AG04450 (cell line): Measurements from ENCODE around the gene MARK2. TPM values are rescaled to one million over a fixed set of nuclear protein-coding genes. Genes with fewer than 3 reads are reported as not detected.
A peak's percentile ranks its signal among the peaks of the same experiment; 100 is the strongest.

Experiments
- CTCF ChIA-PET: fragments of 300-600, 350-600 bp; formaldehyde crosslinking; extraction: SDS; loops from one replicate; lab custom pipeline; 2022; ENCODE audit warnings: antibody characterized with exemption, inconsistent platforms; lab: Charles Lee
- POLR2A ChIA-PET: fragments of 350-600 bp; formaldehyde crosslinking; extraction: SDS; loops from one replicate; lab custom pipeline; 2021; ENCODE audit warnings: antibody characterized with exemption, inconsistent platforms; lab: Yijun Ruan, JAX
- DNase-seq: peaks from one replicate; pipeline ENCODE4 v3.0.0-alpha.2; 2011; ENCODE audit warnings: low read depth, low spot score
- H3K27ac ChIP-seq: one replicate; pipeline ENCODE4 v1.5.1; 2012; ENCODE audit warnings: low read depth, low read length, control low read depth
- H3K27me3 ChIP-seq: one replicate; pipeline ENCODE4 v1.6.0; 2012; ENCODE audit warnings: low read length; ENCODE audit not compliant: control insufficient read depth, insufficient read depth
- H3K4me3 ChIP-seq: 2 replicates; pipeline ENCODE4 v1.5.1; 2011; ENCODE audit warnings: mild to moderate bottlenecking, low read depth, low read length, control low read depth
- H3K9me3 ChIP-seq: 2 replicates; pipeline ENCODE4 v1.5.1; 2012; ENCODE audit warnings: low read length; ENCODE audit not compliant: control insufficient read depth, insufficient read depth
- polyA plus RNA-seq: library from polyadenylated mRNA; depleted of rRNA; stranded (reverse); fragments of >200 nt; gene quantifications from 2 replicates; pipeline ENCODE4 v1.2.3, GENCODE V29; 2011
- TF ChIP-seq, protein P1 (sequence below): IDR thresholded peaks from 2 replicates; pipeline ENCODE4 v1.5.1; 2011; ENCODE audit warnings: low read depth, low read length, control low read depth, inconsistent platforms

MARK2 gene
- polyA plus RNA-seq, 1 experiment = 16.5 TPM

DNA sequence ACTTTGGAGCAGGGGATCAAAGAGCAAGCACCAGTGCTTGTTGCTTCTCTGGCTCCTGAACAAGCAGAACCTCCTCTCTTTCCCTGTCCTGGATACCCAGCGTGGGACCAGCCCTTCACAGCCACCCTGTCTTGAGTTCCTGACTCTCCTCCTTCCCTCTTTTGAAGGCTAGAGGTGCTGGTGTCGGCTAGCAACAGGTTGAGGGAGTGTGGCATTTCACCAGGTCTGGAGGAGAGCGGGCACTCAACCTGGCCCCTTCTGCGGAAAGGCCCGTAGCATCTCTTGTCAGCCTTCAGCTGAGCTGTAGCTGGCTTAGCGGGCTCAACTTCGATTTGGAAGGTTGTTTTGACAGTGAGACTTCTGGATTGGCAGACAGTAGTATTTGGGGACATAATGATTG lies 51.5 kb downstream of the MARK2 start:
- Histone ChIP-seq H3K4me3 (no peak overlapping the region), H3K9me3 (no peaks in the 10 kb centered on the region), H3K27me3 (no peaks in the 10 kb centered on the region), H3K27ac (no peak overlapping the region)
- POLR2A ChIA-PET = no interaction called here
- CTCF ChIA-PET = no interaction called here
- no peak for DNase-seq
- TF ChIP-seq, protein P1, sequence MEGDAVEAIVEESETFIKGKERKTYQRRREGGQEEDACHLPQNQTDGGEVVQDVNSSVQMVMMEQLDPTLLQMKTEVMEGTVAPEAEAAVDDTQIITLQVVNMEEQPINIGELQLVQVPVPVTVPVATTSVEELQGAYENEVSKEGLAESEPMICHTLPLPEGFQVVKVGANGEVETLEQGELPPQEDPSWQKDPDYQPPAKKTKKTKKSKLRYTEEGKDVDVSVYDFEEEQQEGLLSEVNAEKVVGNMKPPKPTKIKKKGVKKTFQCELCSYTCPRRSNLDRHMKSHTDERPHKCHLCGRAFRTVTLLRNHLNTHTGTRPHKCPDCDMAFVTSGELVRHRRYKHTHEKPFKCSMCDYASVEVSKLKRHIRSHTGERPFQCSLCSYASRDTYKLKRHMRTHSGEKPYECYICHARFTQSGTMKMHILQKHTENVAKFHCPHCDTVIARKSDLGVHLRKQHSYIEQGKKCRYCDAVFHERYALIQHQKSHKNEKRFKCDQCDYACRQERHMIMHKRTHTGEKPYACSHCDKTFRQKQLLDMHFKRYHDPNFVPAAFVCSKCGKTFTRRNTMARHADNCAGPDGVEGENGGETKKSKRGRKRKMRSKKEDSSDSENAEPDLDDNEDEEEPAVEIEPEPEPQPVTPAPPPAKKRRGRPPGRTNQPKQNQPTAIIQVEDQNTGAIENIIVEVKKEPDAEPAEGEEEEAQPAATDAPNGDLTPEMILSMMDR = no peak

DNA sequence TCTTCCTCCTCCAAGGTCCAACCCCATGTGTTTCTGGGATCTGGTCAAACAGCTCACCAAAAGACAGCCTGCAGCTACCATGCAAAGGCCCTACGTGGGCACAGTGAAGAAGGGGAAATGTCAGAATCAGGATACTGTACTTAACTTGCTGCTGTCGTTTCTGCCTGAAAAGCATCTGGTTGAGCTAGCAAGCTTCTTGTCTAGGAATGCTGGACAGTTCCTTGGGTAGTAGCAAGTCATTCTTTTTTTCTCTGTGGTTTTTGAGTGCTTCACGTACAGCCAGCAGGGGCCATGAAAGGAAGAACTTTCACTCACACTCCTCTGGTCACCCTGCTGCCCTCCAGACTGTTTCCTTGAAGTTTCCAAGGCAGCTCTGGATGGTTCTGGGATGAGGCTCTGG lies 53.3 kb downstream of the MARK2 start:
- Histone ChIP-seq H3K27ac (peak overlapping the region; percentile 21), H3K4me3 (no peak overlapping the region), H3K9me3 (no peaks in the 10 kb centered on the region), H3K27me3 (no peaks in the 10 kb centered on the region)
- CTCF ChIA-PET = interaction anchor here (0.6 kb wide), 1 partner anchor 58 kb away, joined by 4 read pairs; no protein-coding TSS in a partner anchor
- no peak for DNase-seq
- POLR2A ChIA-PET = interaction anchor here (0.6 kb wide), 1 partner anchor 79 kb away, joined by 7 read pairs; no protein-coding TSS in a partner anchor
- TF ChIP-seq, protein P1 = no peak

DNA sequence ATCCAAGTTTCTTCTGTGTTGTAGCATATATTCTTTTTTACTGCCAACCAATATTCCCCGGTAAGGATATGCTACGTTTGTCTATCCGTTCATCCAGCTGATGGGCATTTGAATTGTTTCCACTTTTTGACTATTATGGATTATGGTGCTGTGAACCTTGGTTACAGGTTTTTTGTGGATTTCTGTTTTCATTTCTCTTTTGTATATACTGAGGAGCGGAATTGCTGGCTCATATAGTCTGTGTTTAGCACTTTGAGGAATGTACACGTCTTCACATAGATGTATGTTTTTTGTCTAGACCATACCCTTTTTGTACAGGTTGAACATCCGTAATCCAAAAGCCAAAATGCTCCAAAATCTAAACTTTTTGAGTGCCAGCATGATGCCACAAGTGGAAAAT lies 54.4 kb downstream of the MARK2 start:
- no peaks in the 10 kb centered on the region for H3K9me3 ChIP-seq
- TF ChIP-seq, protein P1 = no peak
- POLR2A ChIA-PET = interaction anchor here (0.7 kb wide), 1 partner anchor 177 kb away, joined by 3 read pairs; no protein-coding TSS in a partner anchor
- H3K4me3 ChIP-seq = no peak overlapping the region
- no peak for DNase-seq
- no peak overlapping the region for H3K27ac ChIP-seq
- H3K27me3 ChIP-seq = no peaks in the 10 kb centered on the region
- CTCF ChIA-PET = no interaction called here

DNA sequence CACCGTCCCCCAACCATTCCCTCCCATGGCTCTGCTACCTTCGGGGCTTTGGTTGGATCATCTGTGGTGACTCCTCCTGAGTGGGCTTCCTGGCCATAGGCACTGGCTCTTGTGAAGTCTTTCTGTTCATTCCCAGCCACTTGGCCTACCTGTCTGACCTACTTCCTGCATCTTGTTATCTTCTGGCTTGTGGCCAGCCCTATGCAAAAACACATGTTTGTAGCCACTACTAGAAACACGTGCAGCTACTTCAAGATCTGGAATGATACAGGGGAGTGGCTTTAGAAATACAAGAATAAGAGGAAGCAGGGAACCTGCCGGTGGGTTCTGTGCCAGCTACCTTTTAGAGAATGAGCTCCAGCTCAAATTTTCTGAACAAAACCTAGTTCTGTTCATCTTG lies 57.2 kb downstream of the MARK2 start:
- Histone ChIP-seq H3K9me3 (no peaks in the 10 kb centered on the region), H3K27me3 (no peaks in the 10 kb centered on the region), H3K4me3 (no peak overlapping the region), H3K27ac (no peak overlapping the region)
- TF ChIP-seq, protein P1 = no peak
- ChIA-PET POLR2A (no interaction called here), CTCF (interaction anchor here (0.6 kb wide), 1 partner anchor 58 kb away, joined by 5 read pairs; no protein-coding TSS in a partner anchor)
- no peak for DNase-seq

DNA sequence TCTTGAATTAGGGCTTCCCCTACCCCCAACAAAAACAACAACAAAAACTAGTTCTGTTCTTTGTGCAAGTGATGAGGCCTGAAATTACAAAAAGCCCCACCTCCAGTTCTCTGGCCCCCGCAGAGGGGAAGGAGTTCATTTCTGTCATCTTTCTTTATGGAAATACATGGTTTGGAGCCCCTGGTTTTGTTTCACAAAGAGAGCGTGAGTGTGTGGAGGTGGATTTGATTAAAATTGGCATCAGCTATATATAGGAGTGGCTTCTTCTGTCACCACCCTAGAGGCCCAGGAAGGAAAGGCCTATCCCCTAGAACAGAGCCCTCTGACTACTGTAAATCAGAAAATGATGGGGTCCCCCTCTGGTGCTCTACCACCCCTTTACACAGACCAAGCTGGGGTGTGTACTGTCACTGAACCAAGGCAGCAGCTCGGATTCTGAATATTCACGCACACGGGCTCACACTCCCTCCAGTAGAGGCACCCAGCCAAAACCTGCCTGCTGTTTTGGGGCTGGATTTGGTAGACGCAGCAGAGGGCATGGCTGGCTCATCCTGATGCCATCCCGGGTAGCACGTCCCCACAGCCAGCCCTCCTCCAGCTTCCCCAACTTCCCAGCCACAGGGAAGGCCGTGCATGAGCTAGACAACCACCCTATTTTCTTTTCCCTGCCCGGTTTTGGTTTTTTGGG lies 58.7 kb downstream of the MARK2 start:
- H3K27ac ChIP-seq = no peak overlapping the region
- DNase-seq = no peak
- POLR2A ChIA-PET = no interaction called here

More for the DNA sequence above, 58.7 kb downstream of the MARK2 start:
- no peaks in the 10 kb centered on the region for H3K9me3 ChIP-seq
- TF ChIP-seq, protein P1 = no peak
- CTCF ChIA-PET = interaction anchor here (0.9 to 1.2 kb wide), 2 partner anchors 9 to 60 kb away, joined by 5 to 6 read pairs; no protein-coding TSS in a partner anchor
- no peaks in the 10 kb centered on the region for H3K27me3 ChIP-seq
- no peak overlapping the region for H3K4me3 ChIP-seq
